ENCODE measurements around the gene CATSPER3. TPM values are rescaled to one million over a fixed set of nuclear protein-coding genes. Genes with fewer than 3 reads are reported as not detected.

The CATSPER3 gene
- total and polyA plus RNA-seq, 2 of the 8 experiments (the other 6 are each of a cell fraction or from before 2014, with no cell fraction given) = 0.62 TPM; not detected in 1

DNA sequence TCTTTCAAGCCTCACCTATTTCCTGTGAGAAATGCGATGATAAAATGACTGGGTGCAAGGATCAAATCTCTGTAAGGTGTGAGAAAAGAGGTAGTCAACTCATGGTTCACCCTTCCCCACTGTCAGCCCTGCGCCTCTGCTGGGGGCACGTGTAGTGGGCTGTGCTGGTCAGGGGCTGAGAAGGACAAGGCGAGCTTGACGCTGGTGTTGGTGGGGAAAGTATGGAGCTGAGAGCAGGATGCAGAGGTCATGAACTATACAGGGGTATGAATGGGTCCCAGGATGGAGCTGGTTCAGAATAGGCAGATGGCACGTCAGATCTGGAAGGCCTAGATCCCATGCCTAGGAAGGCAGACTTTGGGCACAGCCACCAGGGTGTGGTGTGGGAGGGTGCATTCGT, 45.7 kb downstream of the CATSPER3 start:
- H3K27me3 ChIP-seq (replicated peaks in 1 of 4; ENCODE audit: control insufficient read depth in 3 of 4, extremely low read depth in 1 of 4, insufficient read depth in 3 of 4, low read length in 3 of 4) = no peaks in the 10 kb centered on the region; a peak in 1 of 7 replicates
- POLR2A ChIA-PET (ENCODE audit: partially characterized antibody) = no interaction called here
- 93% methylated on average over 7 of the region's 7 CpGs; no CpG with 5 or more reads in 1 of the 2 experiments for WGBS, 2 experiments (ENCODE audit: extremely low coverage in 1 of 2, insufficient coverage in 1 of 2, insufficient read length in 1 of 2, insufficient replicate concordance in 2 of 2, low coverage in 1 of 2, low lambda C conversion rate in 2 of 2, missing lambda C conversion rate in 1 of 2)
- no peak for TF ChIP-seq CBX5 (IDR thresholded peaks at IDR 0.05; ENCODE audit: low read depth, low read length)

More for the DNA sequence above, 45.7 kb downstream of the CATSPER3 start:
- no peak overlapping the region for H3K18ac ChIP-seq (ENCODE audit: extremely low read depth, low read length)
- H2AK5ac ChIP-seq (ENCODE audit: low read depth, low read length) = no peak overlapping the region
- no peak overlapping the region for H2BK20ac ChIP-seq (ENCODE audit: low read length)
- no peak overlapping the region for H2BK15ac ChIP-seq (ENCODE audit: low read length)
- H3K9me3 ChIP-seq (ENCODE audit: insufficient read depth in 2 of 2, low read depth in 1 of 2, low read length in 1 of 2) = no peaks in the 10 kb centered on the region
- H3K4me2 ChIP-seq (ENCODE audit: insufficient read depth in 1 of 2, low read depth in 2 of 2, low read length in 2 of 2) = no peak overlapping the region
- no peaks in the 10 kb centered on the region for H3K79me1 ChIP-seq (ENCODE audit: low read depth, low read length)
- no peak overlapping the region for H2BK12ac ChIP-seq (ENCODE audit: low read depth, low read length)
- H4K91ac ChIP-seq (replicated peaks; ENCODE audit: insufficient read length, low read length) = no peak overlapping the region
- H4K5ac ChIP-seq (ENCODE audit: insufficient read length, low read depth, low read length) = no peak overlapping the region
- H3K14ac ChIP-seq (ENCODE audit: insufficient read length) = no peak overlapping the region
- no peaks in the 10 kb centered on the region for H4K20me1 ChIP-seq (replicated peaks in 1 of 2; ENCODE audit: control insufficient read depth in 1 of 2, insufficient read depth in 2 of 2, low read length in 2 of 2)
- no peaks in the 10 kb centered on the region for H3K23me2 ChIP-seq (ENCODE audit: low read depth, low read length)
- CTCF ChIA-PET (ENCODE audit: partially characterized antibody) = interaction anchor here (0.6 to 1.1 kb wide), 3 partner anchors 11 to 426 kb away, joined by 3 to 4 read pairs (median 3); no protein-coding TSS in a partner anchor
- no peak for DNase-seq (ENCODE audit: low read depth in 1 of 2, low spot score in 2 of 2)
- H2BK120ac ChIP-seq (replicated peaks; ENCODE audit: low read depth, low read length) = no peak overlapping the region
- H2AFZ ChIP-seq (ENCODE audit: low read length) = no peak overlapping the region
- no peak overlapping the region for H4K8ac ChIP-seq (ENCODE audit: extremely low read depth, insufficient read depth, low read length)
- H3K79me2 ChIP-seq (ENCODE audit: control insufficient read depth in 1 of 2, insufficient read depth in 2 of 2, low read length in 2 of 2) = no peaks in the 10 kb centered on the region
- H3K27ac ChIP-seq (ENCODE audit: low read depth, low read length) = no peak overlapping the region
- no peak overlapping the region for H3K9ac ChIP-seq (replicated peaks in 1 of 4; ENCODE audit: extremely low read depth in 1 of 4, low read depth in 3 of 4, low read length in 3 of 4)
- H3K4me3 ChIP-seq (ENCODE audit: extremely low read depth in 1 of 4, insufficient read depth in 2 of 4, low read depth in 3 of 4, low read length in 4 of 4) = no peak overlapping the region
- no peak overlapping the region for H2BK5ac ChIP-seq (ENCODE audit: low read depth, low read length)
- FAIRE-seq = no peak
- H3K36me3 ChIP-seq (ENCODE audit: control insufficient read depth in 2 of 4, insufficient read depth in 4 of 4, low read length in 3 of 4) = no peaks in the 10 kb centered on the region
- H3K4ac ChIP-seq (replicated peaks; ENCODE audit: insufficient read length, low read depth, low read length) = no peak overlapping the region
- no peak overlapping the region for H3K23ac ChIP-seq (ENCODE audit: insufficient read length)
- H3K4me1 ChIP-seq (replicated peaks in 1 of 4; ENCODE audit: control insufficient read depth in 3 of 4, insufficient read depth in 4 of 4, low read length in 3 of 4) = peaks cover 0 to 6% (median under 1%) of the 10 kb centered on the region in 4 experiments; a peak in 1 of 7 replicates
- no peak overlapping the region for H3K56ac ChIP-seq (replicated peaks; ENCODE audit: insufficient read length, low read depth, low read length)
